GM21528 (cell line): ENCODE data around the gene SMCR8.
"Not testable (repeated sequence)": the region's sequence is repeated elsewhere in the genome, so short reads cannot be mapped to it uniquely, and the experiment has no call there.

ENCODE experiments used
- ATAC-seq: cut with Tn5 transposase; IDR thresholded peaks from one replicate; pipeline ENCODE4 v1.9.1; 2021; ENCODE audit warnings: mild to moderate bottlenecking, moderate library complexity; ENCODE audit not compliant: unreplicated experiment, low FRiP score

SMCR8 gene

DNA sequence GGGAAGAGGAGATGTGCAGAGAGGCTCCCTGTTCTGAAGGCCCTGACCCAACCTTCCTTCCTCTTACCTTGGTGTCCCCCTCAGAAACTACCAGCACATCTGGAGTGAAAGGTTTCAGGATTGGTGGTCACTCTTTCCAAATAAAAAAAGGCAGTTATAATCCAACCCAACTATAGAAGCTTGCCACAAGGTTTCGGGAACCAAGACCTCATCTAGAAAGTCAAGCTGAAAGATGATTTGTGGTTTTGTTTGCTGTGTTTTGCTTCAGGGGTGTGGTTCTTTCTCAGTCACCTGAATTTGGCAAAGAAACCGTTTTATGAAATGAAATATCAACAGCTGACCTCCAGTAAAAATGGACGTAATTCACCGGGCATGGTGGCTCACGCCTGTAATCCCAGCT is 28.9 kb downstream of the SMCR8 start:
- ATAC-seq, result no peak

DNA sequence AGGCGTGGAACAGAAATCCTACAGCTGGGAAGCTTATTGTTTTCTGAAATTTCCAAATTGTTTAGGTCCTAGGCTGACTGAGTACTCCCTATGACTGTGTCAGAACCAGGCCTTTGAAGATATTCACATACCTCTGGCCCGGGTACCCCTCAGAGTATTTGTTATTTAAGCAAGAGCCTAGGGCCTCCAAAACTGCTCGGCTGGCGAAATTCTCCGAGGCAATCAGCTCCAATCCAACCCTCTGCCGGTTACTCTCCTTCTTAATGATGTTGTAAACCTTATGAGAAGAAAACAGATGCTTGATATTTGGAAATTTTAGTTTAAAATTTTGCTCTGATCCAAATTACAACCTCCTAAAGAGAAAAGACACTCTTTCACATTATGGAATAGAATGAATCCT is 38.4 kb downstream of the SMCR8 start:
- ATAC-seq, result no peak

DNA sequence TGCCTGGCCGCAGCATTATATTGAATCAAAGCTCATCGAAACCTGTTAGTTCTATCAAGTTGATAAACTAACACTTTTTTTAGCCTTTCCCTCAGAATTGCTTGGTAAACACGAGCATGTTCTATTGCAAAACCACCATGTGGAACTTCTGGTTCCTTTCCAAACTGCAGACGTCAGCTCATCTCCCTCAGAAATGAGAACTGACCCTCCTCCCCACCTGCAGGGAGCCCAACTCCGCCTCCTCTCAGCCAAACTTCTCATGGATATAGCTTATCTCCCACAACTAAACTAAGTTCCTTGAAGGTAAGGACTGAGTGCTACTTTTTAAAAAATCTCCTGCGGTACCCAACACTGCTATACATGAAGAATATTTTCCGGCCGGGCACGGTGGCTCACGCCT is 41.5 kb downstream of the SMCR8 start:
- ATAC-seq, result no peak

DNA sequence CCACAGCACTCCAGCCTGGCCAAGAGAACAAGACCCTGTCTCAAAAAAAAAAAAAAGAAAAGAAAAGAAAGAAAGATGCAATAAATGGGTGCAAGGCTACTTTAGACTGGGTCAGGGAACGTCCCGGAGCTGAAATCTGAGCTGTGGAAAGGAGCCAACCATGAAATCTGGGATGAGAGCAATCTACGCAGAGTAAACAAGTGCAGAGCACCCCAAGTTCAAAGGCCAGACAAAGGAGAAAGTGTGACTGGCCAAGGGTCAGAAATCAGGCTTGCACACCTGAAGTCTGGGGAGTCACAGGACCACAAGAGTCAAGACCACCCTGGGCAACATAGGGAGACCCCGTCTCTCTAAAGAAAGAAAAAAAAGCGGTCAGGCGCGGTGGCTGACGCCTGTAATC is 45.4 kb downstream of the SMCR8 start:
- ATAC-seq, result no peak

DNA sequence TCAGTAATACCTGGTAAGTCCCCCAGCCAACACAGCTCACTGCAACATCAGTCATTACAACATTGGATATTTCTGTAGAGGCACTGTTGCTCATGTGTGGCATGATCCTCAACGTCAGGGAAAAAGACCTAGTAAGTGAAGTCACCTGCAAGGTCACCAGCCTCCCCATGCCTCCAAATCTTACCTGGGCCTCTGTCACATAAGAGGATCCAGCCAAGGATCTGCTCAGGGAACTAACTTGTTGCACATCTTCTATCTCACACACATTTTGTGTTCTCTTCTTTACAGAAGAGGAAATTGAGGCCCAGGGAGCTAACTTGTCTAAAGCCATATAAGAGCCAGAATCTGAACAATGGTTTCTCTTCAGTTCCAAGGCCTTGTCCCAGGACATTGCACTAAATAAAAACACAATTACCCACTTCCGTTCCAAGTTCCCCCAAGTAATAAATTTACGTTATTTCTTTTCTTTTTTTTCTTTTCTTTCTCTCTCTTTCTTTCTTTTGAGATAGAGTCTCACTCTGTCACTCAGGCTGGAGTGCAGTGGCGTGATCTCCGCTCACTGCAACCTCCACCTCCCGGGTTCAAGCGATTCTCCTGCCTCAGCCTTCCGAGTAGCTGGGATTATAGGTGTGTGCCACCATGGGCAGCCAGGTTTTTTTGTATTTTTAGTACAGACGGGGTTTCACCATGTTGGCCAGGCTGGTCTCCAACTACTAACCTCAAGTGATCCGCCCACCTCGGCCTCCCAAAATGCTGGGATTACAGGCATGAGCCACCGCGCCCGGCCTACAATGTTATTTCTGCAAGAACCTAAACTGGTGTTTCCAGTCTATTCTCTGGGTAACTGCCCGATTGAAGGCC is 47.0 kb downstream of the SMCR8 start:
- no peak for ATAC-seq

DNA sequence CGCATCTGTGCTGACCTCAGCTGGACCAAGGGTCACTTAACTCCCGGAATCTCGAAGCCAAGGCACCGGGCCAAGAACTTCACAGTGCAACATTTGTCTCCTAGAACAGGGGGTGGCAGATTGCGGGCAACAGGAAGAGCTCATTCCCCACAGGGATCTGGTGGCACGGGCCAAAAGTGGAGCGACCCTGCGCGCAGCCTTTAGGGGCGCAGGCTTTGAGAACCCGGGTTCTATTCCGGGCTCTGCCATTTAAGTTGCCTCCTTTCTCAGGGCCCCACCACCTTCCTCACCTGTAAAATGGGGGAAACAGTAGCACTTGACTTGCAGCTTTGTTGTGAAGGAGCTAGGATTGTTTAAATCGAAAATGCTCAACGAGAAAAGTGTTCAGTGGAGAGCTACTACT is 47.6 kb downstream of the SMCR8 start:
- ATAC-seq, result no peak

DNA sequence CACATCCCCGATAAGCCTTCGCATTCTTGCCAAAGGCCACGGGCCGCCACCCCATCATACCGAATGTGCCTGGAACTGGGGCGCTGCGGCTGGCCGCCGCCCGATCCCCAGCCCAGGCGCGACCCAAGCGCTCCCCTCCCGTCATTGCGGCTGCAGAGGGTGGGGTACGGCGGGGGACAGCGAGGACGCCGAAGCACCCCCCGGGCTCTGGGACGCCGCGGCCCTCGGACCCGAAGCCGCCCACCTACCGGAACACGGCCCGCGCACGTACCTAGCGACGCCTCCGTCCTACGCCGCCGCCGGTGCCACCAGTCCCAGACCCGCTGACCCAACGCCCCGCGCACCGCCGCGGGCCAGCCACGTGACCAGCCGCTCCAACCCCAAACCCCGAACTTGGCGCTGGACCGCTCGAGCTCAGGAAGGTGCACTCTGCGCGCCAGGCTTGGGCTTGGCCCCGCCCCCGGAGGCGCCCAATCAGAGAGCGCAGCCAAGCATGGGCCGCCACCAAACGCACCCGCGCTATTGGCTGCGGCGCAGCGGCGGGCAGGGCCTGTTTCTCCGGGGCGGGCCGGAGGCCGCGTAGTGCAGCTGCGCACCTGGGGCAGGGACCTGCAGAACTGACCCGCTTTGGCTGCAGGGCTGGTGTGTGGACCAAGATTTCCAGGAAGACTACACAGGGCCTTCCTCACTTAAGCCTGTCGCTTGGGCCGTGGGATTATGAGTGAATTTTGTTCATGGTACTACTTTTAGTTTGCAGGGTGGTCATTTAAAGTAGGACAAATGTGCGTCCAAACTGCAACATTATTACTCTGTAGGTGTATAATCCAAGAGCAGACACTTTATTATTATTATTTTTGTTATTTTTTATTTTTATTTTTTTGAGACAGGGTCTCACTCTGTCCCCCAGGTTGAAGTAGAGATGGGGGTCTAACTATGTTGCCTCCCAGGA is 48.3 kb downstream of the SMCR8 start, which contains the start of gene SHMT1:
SHMT1 (minus strand) TSS at position 450 of the 949 bp plus-strand sequence. CDS start 7,569 bp downstream, outside the sequence.
- peak; percentile 95 for ATAC-seq

DNA sequence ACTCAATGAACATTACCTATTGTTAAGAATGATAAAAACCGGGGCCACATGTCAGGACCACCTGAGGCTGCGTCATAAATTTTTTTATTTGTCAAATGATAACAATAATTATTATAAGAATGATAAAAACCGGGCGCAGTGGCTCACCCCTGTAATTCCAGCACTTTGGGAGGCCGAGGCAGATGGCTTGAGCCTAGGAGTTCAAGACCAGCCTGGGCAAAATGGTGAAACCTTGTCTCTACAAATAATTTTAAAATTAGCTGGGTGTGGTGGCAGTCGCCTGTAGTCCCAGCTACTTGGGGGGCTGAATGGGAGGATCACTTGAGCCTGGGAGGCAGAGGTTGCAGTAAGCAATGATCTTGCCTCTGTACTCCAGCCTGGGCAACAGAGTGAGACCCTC is 49.1 kb downstream of the SMCR8 start:
- ATAC-seq, result no peak

DNA sequence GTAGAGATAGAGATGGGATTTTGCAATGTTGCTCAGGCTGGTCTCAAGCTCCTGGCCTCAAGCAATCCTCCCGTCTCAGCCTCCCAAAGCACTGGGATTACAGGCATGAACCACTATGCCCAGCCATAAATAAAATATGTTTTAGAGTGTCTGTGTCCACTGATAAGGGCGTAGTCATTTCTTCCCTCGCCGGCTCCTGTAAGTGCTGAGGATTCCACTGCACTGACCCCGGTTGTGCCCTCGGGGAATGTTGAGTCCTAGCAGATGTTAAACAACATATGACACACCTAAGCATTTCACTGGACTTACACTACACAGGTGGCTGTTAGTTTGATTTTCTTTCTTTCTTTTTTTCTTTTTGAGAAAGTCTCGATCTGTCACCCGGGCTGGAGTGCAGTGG is 53.9 kb downstream of the SMCR8 start:
- ATAC-seq, result no peak

DNA sequence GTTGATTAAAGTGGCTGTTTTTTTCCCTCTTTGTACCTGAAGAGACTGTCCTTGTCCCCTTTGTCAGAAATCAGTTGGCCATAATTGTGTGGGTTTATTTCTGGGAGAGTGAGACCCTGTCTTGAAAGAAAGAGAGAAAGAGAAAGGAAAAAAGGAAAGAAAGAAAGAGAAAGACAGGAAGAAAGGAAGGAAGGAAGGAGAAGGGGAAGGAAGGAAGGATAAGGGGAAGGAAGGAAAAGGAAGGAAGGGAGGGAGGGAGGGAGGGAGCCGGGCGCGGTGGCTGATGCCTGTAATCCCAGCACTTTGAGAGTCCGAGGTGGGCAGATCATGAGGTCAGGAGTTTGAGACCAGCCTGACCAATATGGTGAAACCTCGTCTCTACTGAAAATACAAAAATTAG is 55.7 kb downstream of the SMCR8 start:
- no peak for ATAC-seq

DNA sequence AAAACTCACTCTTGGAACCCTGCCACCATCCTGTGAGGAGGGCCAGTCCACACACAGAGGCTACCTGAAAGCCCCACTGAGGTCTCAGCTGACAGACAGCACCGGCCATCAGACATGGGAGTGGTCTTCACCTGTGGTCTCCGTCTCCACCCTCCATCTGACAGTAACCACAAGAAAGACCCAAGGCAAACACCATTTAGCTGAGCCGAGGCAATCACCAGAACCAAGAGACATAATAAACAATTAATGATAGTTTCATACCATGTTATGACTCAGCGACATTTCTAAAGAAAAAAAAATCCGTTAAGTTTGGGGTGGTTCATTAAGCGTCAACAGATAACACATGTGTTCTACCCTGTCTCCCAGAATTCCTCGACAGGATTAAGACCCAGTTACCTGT is 56.4 kb downstream of the SMCR8 start:
- ATAC-seq, result no peak

DNA sequence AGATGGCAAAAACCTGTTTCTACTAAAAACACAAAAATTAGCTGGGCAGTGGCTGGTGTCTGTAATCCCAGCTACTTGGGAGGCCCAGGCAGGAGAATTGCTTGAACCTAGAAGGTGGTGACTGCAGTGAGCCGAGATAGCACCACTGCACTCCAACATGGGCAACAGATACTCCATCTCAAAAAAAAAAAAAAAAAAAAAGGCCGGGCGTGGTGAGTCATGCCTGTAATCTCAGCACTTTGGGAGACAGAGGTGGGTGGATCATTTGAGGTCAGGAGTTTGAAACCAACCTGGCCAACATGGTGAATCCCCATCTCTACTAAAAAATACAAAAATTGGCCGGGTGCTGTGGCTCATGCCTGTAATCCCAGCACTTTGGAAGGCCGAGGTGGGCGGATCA is 58.1 kb downstream of the SMCR8 start:
- not testable (repeated sequence) for ATAC-seq

DNA sequence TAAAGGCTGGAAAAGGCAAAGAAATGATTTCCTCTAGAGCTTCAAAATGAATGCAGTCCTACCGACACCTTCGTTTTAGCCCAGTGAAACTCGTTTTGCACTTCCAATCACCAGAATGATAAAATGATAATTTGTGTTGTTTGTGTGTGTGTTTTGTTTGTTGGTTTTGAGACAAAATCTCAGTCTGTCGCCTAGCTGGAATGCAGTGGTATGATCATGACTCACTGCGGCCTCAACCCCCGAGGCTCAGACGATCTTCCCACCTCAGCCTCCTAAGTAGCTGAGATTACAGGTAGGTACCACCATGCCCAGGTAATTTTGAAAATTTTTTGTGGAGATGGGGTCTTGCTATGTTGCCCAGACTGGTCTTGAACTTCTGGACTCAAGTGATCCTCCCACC is 59.1 kb downstream of the SMCR8 start:
- ATAC-seq, result no peak
